G401.6 (cell line): ENCODE data around the gene IL1F10.
"Not testable (repeated sequence)": the region's sequence is repeated elsewhere in the genome, so short reads cannot be mapped to it uniquely, and the experiment has no call there.

ENCODE experiments used
- FAIRE-seq: peaks from 2 replicates; lab custom pipeline; 2012; peaks lifted over from hg19 to GRCh38; lab: Jason Lieb, UNC

Gene IL1F10

GRCh38 chr2:113081488-113082210 is 13.9 kb downstream of the IL1F10 start:
- FAIRE-seq, result no peak

GRCh38 chr2:113083296-113083695 is 15.5 kb downstream of the IL1F10 start:
- no peak for FAIRE-seq

- no peak for FAIRE-seq
Observed at GRCh38 chr2:113084249-113085000, 16.7 kb downstream of the IL1F10 start.

- no peak for FAIRE-seq
Observed at GRCh38 chr2:113085542-113085941, 17.8 kb downstream of the IL1F10 start.

- no peak for FAIRE-seq
Observed at GRCh38 chr2:113088213-113088992, 20.6 kb downstream of the IL1F10 start.

- FAIRE-seq, result no peak
Observed at GRCh38 chr2:113089916-113090315, 22.1 kb downstream of the IL1F10 start.

- no peak for FAIRE-seq
Observed at GRCh38 chr2:113091231-113091896, 23.6 kb downstream of the IL1F10 start.

- FAIRE-seq, result no peak
Observed at GRCh38 chr2:113092864-113093612, 25.3 kb downstream of the IL1F10 start.

GRCh38 chr2:113093613-113093977 is 25.8 kb downstream of the IL1F10 start:
- no peak for FAIRE-seq

- not testable (repeated sequence) for FAIRE-seq
Observed at GRCh38 chr2:113096306-113096705, 28.5 kb downstream of the IL1F10 start.

- not testable (repeated sequence) for FAIRE-seq
Observed at GRCh38 chr2:113096842-113097618, 29.3 kb downstream of the IL1F10 start.

- FAIRE-seq, result no peak
Observed at GRCh38 chr2:113098041-113098440, 30.3 kb downstream of the IL1F10 start.

GRCh38 chr2:113098532-113098931 is 30.8 kb downstream of the IL1F10 start:
- no peak for FAIRE-seq

- no peak for FAIRE-seq
Observed at GRCh38 chr2:113102133-113102532, 34.4 kb downstream of the IL1F10 start.

GRCh38 chr2:113103277-113103676 is 35.5 kb downstream of the IL1F10 start:
- FAIRE-seq, result no peak

- no peak for FAIRE-seq
Observed at GRCh38 chr2:113104054-113104611, 36.4 kb downstream of the IL1F10 start.

GRCh38 chr2:113105047-113105785 is 37.4 kb downstream of the IL1F10 start:
- no peak for FAIRE-seq

- no peak for FAIRE-seq
Observed at GRCh38 chr2:113111121-113111520, 43.4 kb downstream of the IL1F10 start.

- no peak for FAIRE-seq
Observed at GRCh38 chr2:113111823-113112287, 44.1 kb downstream of the IL1F10 start.

GRCh38 chr2:113112441-113112840 is 44.7 kb downstream of the IL1F10 start:
- FAIRE-seq, result no peak
